Psoas muscle (tissue), 8 donors: ENCODE results near the gene EVI5L. TPM values are rescaled to one million over a fixed set of nuclear protein-coding genes. Genes with fewer than 3 reads are reported as not detected.

Experiments
- ATAC-seq, 4 donors: fragments of 200-7000 bp; cut with Tn5 transposase; one replicate each; pipeline ENCODE4 v1.9.1; 2020; ENCODE audit warnings: moderate library complexity in 3 of 4, mild to moderate bottlenecking in 2 of 4
- DNase-seq, 2 donors: peaks; one replicate each; pipeline ENCODE4 v3.0.0-alpha.2; 2020
- H3K27ac ChIP-seq: fragments of 200-600 bp; one replicate; pipeline ENCODE4 v1.8.0; 2022
- H3K27me3 ChIP-seq, 3 donors: fragments of 200-600 bp in 1 of 3; one replicate each; pipeline versions ENCODE4 v1.6.1 to v1.8.0; 2013 to 2022; ENCODE audit warnings: low read length in 2 of 3, mild to moderate bottlenecking in 2 of 3, moderate library complexity in 1 of 3; ENCODE audit not compliant: insufficient read depth in 3 of 3
- H3K36me3 ChIP-seq, 2 donors: fragments of 200-600 bp in 1 of 2; one replicate each; pipeline versions ENCODE4 v1.6.1 to v1.8.0; 2013 to 2022; ENCODE audit warnings: low read depth in 1 of 2, mild to moderate bottlenecking in 1 of 2, moderate library complexity in 1 of 2; ENCODE audit not compliant: insufficient read depth in 1 of 2
- H3K4me1 ChIP-seq: fragments of 200-600 bp; one replicate; pipeline ENCODE4 v1.8.0; 2022
- H3K4me3 ChIP-seq: fragments of 200-600 bp; one replicate; pipeline ENCODE4 v1.8.0; 2022; ENCODE audit warnings: mild to moderate bottlenecking
- H3K9me3 ChIP-seq: fragments of 200-600 bp; one replicate; pipeline ENCODE4 v1.8.0; 2022
- CTCF ChIP-seq: fragments of 200-600 bp; IDR thresholded peaks from one replicate; pipeline ENCODE4 v1.8.0; 2022; ENCODE audit warnings: antibody characterized with exemption
- WGBS, 3 donors: extraction: QIAGEN DNeasy Blood & Tissue Kit; methylation state at CpG; one replicate each; pipeline versions ENCODE4 v1.1.6 to v1.1.7; 2013; 5-methylcytosine and 5-hydroxymethylcytosine counted together
- intact Hi-C, 2 donors: fragments of 100-400 bp; cut with DNase I; formaldehyde crosslinking; loops; one replicate each; pipeline versions ENCODE4 v1.11.0 to v1.14.2; 2022
- polyA plus RNA-seq, 3 donors: library from polyadenylated mRNA; stranded (reverse); fragments of 200-250 nt; gene quantifications; one replicate each; pipeline ENCODE4 v1.2.3, GENCODE V29; 2013
- total RNA-seq, 4 donors: library from RNA; stranded (reverse); fragmentation: NEBNext Ultra II Directional in 2 of 4; extraction: Animal tissue kit (Norgen Biotek cat#: 25700) in 2 of 4; gene quantifications; one replicate each; pipeline versions ENCODE4 v1.2.1 to v1.2.4, GENCODE V29; 2021 to 2023
- donor health status: healthy with polysubstance abuse.
- donor health status: DM: no; HTN: no; CAD: no; lungs with moderate emphysema.
- donor health status: Bipolar disorder and iron deficiency.
- donor health status: healthy.
- donor health status: DM: yes; HTN: yes; CAD: no.
- donor health status: DM: no; HTN: no; CAD: no.
- donor health status: DM: no; HTN: no; CAD: no.
- donor health status: DM: yes; HTN: yes; CAD: no.

Gene EVI5L
- total and polyA plus RNA-seq, 7 donors, result 5.8 to 25.9 (median 13.9) TPM

GRCh38 chr19:7842661-7843294 is 12.8 kb downstream of the EVI5L start:
- no peaks in the 10 kb centered on the region for H3K27me3 ChIP-seq
- no peak overlapping the region for H3K4me3 ChIP-seq
- ATAC-seq (no peak), DNase-seq (no peak)
- H3K36me3 ChIP-seq, result no peaks in the 10 kb centered on the region
- intact Hi-C loops, result no loop called here
- TF ChIP-seq CTCF, result no peak
- no peaks in the 10 kb centered on the region for H3K9me3 ChIP-seq
- WGBS, 3 donors, result 94 to 98% (median 95%) methylated on average over 12 of the region's 12 CpGs
- no peak overlapping the region for H3K27ac ChIP-seq
- H3K4me1 ChIP-seq, result no peaks in the 10 kb centered on the region

DNA sequence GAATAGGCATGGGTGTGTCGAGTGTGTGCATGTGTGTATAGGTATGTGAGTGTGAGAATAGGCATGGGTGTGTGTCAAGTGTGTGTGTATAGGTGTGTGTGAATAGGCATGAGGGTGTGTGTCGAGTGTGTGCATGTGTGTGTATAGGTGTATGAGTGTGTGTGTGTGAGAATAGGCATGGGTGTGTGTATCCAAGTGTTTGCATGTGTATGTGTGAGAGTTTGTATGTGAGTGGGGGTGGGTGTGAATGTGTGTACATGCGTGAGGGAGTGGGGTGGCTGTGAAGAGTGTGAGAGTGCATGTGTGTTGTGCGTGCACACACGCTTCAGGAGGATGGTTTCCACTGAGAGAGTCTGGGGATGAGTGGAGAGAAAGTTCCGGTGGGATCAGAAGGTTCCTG is 13.5 kb downstream of the EVI5L start:
- Histone ChIP-seq H3K4me3 (no peak overlapping the region), H3K27ac (no peak overlapping the region), H3K9me3 (no peaks in the 10 kb centered on the region), H3K27me3 (no peaks in the 10 kb centered on the region), H3K4me1 (no peaks in the 10 kb centered on the region), H3K36me3 (no peaks in the 10 kb centered on the region)
- no peak for DNase-seq
- no peak for ATAC-seq
- intact Hi-C loops, result no loop called here
- no peak for TF ChIP-seq CTCF
- 88 to 93% (median 91%) methylated on average over 6 of the region's 6 CpGs for WGBS, 3 donors

DNA sequence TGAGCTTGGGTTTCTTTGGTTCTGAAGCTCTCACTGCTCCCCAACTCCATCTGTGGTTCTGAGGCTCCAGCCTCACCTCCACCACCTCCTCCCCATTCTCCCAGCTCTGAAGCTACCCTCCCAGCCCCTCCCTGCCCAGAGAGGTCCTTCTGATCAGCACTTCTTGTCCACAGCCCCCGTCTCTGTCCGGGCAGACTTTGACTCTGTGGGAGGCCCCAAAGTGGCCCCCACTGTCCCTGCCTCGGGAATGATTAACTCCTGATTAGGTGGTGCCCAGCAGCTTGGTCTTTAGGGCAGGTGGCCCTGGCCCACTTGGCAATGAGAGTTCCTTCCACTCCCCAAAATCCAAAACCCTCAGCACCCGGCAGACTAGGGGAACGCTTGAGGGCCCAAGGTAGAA is 14.4 kb downstream of the EVI5L start:
- no peaks in the 10 kb centered on the region for H3K4me1 ChIP-seq
- no peak for ATAC-seq
- no peak overlapping the region for H3K4me3 ChIP-seq
- WGBS, 3 donors, result 79 to 89% (median 87%) methylated on average over 5 of the region's 5 CpGs
- intact Hi-C loops, result no loop called here
- no peaks in the 10 kb centered on the region for H3K27me3 ChIP-seq
- no peak for TF ChIP-seq CTCF
- no peak for DNase-seq
- no peaks in the 10 kb centered on the region for H3K9me3 ChIP-seq
- H3K27ac ChIP-seq, result no peak overlapping the region
- H3K36me3 ChIP-seq, result no peaks in the 10 kb centered on the region

DNA sequence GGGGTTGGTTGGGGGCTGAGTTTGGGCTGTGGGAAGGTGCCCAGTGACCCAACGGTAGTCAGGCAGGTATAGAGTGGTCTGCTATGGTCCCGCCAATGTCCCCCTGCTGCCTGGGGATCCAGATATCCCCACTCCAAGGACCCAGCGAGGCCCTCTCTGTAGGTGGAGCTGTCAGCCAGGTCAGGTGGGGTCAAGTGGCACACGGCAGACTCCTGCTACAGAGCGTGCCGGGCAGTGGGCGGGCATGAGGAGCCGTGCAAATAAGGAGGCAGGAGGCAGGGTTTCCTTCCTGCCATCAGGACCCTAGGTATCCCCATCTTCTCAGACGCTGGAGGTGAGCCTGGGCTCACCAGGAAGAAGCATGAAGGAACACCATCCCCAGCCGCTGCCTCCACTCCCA is 14.9 kb downstream of the EVI5L start:
- Histone ChIP-seq H3K36me3 (no peaks in the 10 kb centered on the region), H3K27ac (no peak overlapping the region), H3K9me3 (no peaks in the 10 kb centered on the region), H3K27me3 (no peaks in the 10 kb centered on the region), H3K4me3 (no peak overlapping the region), H3K4me1 (no peaks in the 10 kb centered on the region)
- TF ChIP-seq CTCF, result no peak
- DNase-seq (no peak), ATAC-seq (no peak)
- intact Hi-C loops, result no loop called here
- WGBS, 3 donors, result 83 to 86% (median 84%) methylated on average over 10 of the region's 10 CpGs
